Measurements from ENCODE around the gene PLIN5.

The PLIN5 gene

DNA sequence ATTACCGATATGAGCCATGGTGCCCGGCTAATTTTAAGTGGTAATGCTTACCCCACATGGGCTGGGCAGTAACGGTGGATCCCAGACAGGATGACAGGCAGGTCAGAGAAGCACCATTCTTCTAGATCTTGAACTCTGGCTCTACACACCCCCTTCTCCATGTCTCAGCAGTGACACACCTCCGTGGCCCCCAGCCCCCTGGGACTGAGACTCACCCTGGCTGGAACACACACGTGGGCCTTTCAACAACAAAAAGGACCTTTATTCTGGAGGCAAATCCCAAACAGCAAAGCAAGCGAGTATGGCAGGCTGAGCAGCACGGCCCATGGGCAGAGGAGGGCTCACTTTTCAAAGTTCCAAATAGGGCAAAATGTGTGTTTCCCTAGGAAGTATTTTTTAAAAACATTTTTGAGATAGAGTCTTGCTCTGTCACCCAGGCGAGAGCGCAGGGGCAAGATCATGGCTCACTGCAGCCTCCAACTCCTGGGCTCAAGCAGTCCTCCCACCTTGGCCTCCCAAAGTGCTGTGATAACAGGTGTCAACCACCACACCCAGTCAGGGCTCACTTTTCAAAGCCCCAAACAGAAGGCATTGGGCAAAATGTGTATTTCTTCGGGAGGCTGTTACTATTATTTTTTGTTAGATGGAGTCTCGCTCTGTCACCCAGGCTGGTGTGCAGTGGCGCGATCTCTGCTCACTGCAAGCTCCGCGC, 12.6 kb downstream of the PLIN5 start:
- DNase-seq (ENCODE audit: low read depth): no peak

DNA sequence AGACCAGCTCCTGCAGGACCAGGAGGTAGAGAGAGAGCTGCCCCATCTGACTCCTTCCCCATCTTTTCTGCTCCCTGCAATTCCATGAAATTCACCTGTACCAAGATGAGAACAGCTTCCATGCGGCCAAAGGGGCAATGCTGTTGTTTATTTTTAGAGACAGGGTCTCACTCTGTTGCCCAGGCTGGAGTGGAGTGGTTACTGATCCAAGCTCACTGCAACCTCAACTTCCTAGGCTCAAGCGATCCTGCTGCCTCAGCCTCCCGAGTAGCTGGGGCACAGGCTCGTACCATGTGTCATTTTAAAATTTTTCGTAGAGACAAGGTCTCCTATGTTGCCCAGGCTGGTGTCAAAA, 13.2 kb downstream of the PLIN5 start:
- DNase-seq (ENCODE audit: low read depth): no peak

DNA sequence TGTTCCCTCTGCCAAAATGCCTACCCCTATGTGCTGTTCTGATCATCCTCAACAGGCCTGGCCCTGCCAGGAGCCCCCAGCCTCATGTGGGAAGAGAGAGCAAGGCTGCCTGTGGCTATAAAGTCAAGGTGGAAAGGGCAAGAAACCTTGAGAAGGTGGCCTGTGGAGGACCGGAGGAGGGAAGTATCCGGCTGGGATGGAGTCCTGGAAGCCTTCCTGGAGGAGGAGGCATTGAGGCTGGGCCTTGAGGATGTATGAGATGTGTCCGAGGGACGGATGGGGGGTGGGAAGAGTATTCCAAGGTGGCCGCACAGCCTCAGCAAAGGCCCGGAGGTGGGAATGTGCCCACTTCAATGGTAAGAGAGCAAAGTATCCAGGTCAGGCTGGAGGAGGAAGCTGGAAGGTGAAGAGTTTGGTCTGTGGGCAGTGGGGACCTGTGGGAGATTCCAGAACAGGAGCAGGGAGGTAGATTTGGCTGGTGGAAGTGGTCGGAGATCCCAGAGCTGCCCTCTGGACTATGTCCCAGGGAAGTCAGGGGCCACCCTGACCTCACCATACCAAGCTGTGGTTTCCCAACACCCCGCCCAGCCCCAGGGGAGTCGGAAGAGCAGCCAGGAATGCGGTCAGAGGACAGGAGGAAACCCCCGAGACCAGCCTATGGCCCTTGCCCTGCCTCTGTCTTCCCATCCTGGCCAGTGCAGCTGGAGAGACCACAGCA, 13.7 kb downstream of the PLIN5 start:
- DNase-seq (ENCODE audit: low read depth): no peak

DNA sequence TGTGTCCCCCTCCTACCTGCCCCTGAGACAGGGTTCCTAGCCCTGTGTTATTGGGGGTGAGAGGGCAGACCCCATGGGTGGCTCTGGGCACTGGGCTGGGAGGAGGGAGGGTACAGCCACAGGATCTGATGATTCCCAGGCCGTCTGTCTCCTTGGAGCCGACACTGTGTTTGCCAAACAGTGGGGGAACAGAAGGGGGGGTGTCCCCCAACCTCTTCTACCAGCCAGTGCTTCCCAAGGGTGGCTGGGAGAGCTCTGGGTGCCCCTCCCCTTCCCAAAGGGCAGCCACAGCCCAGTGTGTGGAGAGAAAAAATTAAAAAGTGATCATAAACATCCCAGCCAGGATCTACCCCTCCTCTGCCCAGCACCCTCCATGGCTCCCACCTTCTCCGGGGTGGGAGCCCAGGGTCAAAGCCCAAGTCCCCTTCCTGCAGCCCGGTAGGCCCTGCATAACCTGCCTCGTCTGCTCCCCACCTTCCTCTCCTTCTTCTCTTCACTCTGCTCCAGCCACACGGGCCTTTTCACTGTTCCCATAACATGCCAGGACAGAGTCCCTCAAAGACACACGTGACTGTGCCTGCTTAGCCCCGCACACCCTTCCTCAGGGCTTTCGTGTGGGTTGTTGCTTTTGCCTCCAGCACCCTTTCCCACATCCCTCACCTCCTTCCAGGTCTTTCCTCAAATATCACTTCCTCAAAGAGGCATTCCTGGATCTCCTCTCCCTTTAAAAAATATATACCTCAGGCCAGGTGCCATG, 15.3 kb downstream of the PLIN5 start:
- no peak for DNase-seq (ENCODE audit: low read depth)

DNA sequence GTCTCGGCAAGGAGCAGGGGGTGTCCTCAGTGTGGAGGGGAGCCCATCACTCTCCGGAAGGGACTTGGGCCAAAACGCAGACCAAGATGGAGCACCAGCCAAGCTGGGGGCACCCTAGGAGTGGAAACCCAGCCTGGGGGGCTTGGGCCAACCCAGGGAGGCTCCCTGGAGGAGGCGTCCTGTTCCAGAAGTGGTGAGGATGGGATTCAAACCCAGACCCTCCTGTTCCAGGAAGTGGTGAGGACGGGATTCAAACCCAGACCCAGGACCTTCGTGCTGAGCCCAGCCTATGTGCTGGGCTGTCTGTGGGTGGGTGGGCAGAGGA, 15.9 kb downstream of the PLIN5 start:
- no peak for DNase-seq (ENCODE audit: low read depth)

DNA sequence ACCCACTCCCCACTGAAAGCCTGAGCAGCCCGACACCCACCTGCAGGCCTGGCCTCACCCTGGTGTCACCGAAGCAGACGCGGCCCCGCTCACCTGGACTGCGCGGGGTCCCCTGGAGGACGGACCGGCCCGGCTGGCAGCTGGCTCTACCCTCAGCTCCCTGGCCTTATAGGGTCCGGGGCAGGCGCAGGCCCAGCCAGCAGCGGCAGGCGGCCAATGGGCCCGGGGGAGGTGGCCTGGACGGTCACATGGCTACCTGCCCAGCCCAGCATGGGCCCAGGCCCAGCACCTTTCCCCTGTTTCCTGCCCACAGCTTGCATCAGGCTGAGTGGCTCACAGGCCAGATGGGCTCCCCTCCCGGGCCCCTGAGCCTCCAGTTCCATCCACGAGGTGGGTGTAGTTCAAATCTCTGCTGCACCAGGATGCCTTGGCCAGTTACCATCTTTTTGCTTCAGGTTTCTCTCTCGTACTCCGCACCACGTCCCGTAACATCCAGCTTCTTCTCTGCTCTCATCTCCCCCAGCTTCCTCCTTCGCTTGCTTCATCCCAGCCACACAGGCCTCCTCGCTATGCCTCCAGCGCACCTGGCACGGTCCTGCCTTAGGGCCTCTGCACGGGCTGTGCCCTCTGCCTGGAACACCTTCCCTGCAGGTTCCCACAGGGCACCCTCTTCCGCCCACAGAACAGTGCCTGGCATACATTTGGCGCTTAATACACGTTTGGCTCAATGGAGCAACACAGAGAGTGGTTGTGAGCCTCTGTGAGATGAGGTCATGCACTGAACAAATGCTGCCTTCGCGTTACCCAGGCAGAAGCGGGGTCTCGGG, 16.5 kb downstream of the PLIN5 start, which contains the start of gene PLIN4:
TSS of gene PLIN4 (minus strand) at position 142 of the 827 bp plus-strand sequence. CDS start 214 bp downstream, outside the sequence.
- no peak for DNase-seq (ENCODE audit: low read depth)

DNA sequence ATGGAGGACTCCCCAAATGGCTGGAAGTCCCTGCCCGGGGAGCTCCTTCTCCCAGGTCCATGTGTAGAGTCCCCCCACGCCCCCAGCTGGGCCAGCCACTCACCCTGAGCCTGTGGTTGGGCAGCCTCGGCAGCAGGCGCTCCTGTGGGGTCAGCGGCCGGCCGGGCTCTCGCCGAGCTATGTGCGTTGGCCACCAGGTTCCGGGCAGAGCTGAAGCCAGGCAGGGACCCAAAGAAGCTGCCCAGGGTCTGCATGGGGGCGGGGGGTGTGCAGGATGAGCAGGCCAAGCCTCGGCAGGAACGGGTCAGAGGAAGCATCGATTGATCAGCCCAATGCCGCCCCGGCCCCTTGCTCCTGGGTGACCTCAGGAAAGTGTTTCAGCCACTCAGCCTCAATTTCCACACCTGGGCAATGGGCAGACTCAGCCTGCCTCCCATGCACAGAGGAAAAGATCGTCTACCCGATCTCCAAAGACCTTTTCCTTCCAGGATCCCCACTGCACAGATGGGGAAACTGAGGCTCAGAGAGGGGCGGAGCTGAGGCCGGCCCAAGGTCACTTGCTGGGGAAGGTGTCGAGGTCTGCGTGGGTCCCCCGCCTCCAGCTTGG, 17.5 kb downstream of the PLIN5 start:
- DNase-seq (ENCODE audit: low read depth): no peak

DNA sequence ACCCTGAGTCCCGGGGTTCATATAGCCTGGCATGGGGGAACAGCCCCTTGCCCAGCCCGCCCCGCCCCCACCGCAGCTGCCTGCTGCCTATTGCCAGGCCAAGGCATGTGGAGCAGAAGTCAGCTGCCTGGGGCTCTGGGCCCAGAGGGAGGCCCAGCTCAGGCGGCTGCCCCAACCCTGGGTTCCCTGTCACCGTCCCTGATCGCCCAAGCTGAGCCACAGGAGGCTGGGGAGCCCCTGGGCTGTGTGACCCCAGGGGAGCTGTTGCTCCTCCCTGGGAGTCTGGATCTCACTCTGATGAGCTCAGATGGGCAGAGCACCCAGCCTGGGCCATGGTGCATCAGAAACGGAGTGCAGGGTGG, 18.1 kb downstream of the PLIN5 start:
- DNase-seq (ENCODE audit: low read depth): no peak

DNA sequence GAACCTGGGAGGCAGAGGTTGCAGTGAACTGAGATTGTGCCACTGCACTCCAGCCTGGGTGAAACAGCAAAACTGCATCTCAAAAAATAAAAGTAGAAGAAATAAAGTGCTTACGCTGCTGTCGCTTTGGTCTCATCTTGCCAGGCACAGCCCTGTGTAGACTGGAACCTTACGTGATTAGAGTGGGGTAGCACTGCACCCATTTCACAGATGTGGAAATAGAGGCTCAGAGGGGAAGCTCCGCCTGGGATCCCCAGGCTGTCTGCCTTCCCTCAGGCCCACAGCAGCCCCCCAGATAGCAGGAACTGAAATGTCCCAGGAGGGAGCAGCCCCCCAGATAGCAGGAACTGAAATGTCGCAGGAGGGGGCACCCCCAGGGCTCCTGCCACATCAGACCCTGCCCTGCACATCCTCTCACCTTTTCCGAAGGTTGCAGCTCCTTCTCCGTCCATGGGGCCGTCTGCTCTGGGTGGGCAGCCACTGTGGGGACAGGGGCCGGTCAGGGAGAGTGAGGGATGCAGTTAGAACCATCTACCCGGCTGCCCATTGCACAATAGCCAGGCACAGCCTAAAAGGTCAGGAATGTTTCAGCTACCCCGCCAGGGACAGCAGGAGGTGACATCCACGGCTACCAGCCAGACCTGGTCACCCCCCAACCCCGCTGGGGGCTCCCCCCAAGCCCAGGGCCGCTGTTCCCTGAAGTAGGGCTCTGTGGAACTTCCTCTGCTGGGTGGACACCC, 18.7 kb downstream of the PLIN5 start:
- DNase-seq (ENCODE audit: low read depth): no peak

DNA sequence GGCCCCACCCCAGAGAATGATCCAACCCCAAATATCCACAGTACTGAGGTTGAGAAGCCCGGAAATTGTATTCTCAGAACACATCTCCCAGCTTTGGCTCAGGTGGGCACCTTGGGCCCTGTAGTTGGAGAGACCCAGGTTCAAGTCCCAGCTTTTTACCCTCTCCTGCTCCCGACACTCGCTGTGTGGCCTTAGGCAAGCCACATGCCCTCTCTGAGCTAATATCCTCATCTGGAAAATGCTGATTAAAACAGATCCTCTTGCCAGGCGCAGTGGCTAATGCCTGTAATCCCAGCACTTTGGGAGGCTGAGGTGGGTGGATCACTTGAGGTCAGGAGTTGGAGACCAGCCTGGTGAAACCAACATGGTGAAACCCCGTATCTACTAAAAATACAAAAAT, 19.3 kb downstream of the PLIN5 start:
- no peak for DNase-seq (ENCODE audit: low read depth)

DNA sequence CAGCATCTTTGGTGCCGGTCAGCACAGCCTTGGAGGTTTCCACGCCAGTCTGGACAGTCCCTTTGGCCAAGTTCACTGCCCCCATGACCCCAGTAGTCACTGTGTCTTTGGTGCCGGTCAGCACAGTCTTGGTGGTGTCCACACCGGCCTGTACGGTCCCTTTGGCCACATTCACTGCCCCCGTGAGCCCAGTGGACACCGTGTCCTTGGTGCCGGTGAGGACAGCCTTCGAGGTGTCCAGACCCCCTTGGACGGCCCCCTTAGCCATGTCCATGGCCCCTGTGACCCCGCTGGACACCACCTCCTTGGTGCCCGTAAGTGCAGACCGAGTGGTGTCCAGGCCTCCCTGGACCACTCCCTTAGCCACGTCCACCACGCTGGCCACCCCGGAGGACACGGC, 21.8 kb downstream of the PLIN5 start:
- no peak for DNase-seq (ENCODE audit: low read depth)

DNA sequence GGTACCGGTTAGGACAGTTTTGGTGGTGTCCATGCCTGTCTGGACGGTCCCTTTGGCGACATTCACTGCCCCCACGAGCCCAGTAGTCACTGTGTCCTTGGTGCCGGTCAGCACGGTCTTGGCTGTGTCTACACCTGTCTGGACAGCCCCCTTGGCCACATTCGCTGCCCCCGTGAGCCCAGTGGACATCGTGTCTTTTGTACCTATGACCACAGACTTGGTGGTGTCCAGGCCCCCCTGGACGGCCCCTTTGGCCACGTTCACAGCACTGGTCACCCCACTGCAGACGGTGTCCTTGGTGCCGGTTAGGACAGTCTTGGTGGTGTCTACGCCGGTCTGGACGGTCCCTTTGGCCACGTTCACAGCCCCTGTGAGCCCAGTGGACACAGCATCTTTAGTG, 23.0 kb downstream of the PLIN5 start:
- no peak for DNase-seq (ENCODE audit: low read depth)

DNA sequence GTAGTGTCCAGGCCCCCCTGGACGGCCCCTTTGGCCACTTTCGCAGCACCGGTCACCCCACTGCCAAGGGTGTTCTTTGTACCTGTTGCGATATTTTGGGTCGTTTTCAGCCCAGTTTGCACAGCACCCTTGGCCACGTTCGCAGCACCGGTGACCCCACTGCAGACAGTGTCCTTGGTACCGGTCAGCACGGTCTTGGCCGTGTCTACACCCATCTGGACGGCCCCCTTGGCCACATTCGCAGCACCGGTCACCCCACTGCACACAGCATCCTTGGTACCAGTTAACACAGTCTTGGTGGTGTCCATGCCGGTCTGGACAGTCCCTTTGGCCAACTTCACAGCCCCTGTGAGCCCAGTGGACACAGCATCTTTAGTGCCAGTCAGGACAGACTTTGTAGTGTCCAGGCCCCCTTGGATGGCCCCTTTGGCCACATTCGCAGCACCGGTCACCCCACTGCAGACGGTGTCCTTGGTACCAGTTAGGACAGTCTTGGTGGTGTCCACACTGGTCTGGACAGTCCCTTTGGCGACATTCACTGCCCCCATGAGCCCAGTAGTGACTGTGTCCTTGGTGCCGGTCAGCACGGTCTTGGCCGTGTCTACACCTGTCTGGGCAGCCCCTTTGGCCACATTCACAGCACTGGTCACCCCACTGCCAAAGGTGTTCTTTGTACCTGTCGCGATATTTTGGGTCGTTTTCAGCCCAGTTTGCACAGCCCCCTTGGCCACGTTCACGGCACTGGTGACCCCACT, 23.5 kb downstream of the PLIN5 start:
- DNase-seq (ENCODE audit: low read depth): no peak

DNA sequence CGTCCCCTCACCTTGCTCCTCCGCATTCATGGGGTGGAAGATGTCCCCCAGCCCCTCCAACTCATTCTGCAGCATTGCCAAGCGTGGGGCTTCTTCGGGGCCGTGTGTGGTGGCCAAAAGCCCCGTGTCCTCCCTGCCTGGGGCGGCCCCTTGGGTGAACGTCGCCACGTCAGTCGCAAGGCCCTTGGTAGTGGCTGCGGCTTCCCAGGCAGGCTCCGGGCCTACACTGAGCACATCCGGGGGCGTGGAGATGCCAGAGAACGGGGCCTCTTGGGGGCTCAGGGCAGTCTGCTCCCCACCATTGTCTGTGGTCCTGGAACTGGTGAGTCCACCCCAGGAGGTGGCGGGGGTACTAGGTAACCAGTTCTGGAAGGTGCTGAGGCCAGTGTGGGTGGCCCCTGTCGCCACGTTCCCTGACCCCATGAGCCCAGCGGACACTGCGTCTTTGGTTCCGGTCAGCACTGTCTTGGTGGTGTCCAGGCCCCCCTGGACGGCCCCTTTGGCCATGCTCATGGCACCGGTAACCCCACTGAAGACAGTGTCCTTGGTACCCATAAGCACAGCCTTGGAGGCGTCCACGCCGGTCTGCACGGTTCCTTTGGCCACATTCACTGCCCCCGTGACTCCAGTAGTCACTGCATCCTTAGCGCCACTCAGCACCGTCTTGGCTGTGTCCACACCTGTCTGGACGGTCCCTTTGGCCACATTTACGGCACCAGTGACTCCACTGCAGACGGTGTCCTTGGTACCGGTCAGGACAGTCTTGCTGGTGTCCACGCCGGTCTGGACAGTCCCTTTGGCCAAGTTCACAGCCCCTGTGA, 24.4 kb downstream of the PLIN5 start:
- DNase-seq (ENCODE audit: low read depth): no peak

DNA sequence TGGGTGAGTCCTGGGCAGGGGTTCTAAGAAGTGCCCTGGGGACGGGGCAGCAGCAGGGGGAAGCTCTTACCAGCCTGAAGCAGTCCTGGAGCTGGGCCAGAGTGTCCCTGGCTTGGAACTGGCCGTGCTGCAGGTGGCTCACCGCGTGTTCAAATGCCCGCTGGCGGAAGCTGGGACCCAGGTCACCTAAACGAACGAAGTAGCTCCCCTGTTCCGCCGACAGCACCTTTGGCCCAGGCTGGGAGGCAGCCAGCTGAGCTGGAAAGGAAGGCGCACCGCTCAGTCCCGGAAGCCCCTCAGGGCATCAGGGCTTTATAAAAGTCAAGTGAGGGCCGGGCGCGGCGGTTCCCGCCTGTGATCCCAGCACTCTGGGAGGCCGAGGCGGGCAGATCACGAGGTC, 26.3 kb downstream of the PLIN5 start:
- DNase-seq (ENCODE audit: low read depth): no peak

DNA sequence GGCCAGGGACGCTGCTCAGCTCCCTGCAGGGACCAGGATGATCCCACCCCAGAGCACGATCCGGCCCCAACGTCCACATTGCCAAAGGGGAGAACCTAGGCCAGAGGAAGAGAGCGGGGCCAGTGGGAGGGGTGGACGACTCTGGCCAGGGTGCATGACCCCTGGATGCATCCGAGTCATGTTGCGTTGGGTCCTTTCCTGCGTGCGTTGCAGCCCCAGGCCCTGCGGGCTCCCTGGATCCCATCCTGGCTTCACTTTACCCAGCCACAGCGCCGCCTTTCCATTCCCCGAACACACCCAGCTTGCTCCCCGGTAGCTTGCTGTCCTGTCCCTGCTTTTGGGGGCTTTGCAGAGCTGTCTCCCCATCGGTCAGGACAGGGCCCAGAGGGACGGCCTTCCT, 27.2 kb downstream of the PLIN5 start:
- DNase-seq (ENCODE audit: low read depth): no peak

DNA sequence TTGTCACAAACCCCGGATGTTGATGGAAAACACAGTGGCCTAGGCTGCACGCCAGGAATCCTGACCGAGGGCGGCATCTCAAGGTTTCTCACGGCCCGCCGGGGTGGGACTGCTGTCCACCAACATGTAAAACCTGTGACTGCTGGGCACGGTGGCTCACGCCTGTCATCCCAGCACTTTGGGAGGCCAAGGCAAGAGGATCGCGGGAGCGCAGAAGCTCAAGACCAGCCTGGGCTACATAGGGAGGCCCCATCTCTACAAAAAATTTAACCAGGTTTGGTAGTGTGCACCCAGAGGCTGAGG, 27.9 kb downstream of the PLIN5 start:
- no peak for DNase-seq (ENCODE audit: low read depth)

DNA sequence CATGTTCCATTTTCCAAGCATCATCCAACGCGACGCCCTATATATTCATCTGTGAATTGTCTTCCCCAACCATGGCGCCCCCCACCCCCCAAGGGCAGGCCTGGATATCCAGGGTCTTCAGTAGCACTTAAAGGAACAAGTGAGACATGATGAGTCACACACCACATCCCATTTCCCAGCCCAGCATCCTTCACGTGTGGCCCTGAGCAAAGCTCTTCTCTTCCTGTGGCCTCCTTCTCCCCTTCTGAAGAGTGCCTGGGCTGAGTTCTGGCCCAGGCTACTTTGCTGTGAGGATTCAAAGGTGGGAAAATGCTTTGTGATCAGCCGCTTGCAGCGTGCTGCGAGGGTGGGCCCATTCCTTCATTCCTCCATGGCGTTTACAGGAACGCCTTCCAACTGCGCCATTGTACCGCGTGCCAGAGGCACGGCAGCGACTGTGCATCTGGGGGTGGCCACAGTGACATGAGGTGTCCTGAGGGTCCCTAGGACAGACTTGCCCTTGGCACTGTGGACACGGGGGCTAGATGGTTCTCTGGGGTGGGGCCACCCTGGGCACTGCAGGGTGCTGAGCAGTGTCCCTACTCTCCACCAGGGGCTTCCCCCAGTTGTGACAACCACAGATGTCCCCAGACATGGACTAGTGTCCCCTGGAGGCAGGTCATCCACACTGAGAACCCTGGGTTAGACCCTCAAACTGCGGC, 28.4 kb downstream of the PLIN5 start:
- peak; percentile 49 for DNase-seq (ENCODE audit: low read depth)

Data from HS-5 (cell line).